Activated CD4-positive, alpha-beta T cell treated with anti-CD3 and anti-CD28 coated beads for 24 hours (primary cell): ENCODE measurements around the gene SELL.
"Not testable (repeated sequence)": the region's sequence is repeated elsewhere in the genome, so short reads cannot be mapped to it uniquely, and the experiment has no call there.

Experiments
- DNase-seq, 2 donors: peaks; one replicate each; pipeline ENCODE4 v3.0.0-alpha.2; 2020; ENCODE audit warnings: low read depth in 2 of 2

Gene SELL

GRCh38 chr1:169667699-169668596 is 43.5 kb downstream of the SELL start:
- DNase-seq, result not testable (repeated sequence)

DNA sequence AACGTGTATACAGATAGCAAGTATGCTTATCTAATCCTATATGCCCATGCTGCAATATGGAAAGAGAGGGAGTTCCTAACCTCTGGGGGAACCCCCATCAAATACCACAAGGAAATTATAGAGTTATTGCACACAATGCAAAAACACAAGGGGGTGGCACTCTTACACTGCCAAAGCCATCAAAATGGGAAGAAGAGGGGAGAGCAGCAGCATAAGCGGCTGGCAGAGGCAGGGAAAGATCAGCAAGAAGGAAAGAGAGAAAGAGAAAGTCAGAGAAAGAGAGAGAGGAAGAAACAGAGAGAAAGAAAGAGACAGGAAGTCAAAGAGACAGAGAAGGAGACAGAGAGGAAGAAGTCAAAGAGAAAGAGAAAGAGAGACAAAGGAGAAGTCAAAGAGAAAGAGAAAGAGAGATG is 44.2 kb downstream of the SELL start:
- not testable (repeated sequence) for DNase-seq

DNA sequence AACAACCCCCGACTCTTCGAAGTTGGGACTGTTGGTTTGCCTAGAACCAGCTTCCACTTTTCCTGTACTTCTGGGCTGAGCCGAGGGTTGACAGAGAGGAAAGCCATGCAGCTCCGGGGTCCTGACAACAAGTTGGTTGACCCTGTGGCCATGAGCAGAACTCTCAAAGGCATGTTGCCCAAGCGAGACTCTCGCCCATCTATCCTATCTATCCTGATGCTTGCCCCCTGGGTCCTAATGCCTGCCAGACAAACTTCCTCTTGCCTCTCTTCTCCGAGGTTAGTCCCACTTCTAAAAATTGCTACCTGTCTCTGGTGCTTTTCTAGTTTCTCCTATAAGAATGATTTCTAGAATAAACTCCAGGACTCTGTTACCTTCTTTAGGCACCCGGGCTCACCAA is 48.7 kb downstream of the SELL start:
- not testable (repeated sequence) for DNase-seq

- not testable (repeated sequence) for DNase-seq
Measured at GRCh38 chr1:169661066-169661465, 50.4 kb downstream of the SELL start.

- DNase-seq, result not testable (repeated sequence)
Measured at GRCh38 chr1:169658777-169659176, 52.6 kb downstream of the SELL start.

DNA sequence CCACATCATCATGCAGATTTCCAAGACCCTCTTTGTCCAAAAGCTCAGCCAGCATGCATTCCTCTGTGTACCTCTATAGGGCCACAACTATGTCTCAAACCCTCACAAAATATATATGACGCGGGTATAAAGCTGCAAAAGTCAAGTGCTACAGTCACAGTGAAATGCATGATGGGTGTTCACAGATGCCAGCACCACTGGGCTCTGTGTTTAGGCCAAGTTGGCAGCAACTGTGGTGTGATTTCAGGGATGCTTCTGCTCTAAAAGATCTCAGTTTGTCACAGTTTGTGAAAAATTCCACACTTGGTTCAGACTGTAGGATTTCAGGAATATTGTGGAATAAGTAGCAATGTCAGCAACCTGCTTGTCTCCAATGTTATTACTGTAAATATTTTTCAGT is 57.5 kb downstream of the SELL start:
- no peak for DNase-seq

GRCh38 chr1:169651035-169651434 is 60.4 kb downstream of the SELL start:
- DNase-seq, result no peak

- no peak for DNase-seq
Measured at GRCh38 chr1:169650551-169650950, 60.9 kb downstream of the SELL start.

GRCh38 chr1:169648709-169649108 is 62.7 kb downstream of the SELL start:
- DNase-seq, result no peak

DNA sequence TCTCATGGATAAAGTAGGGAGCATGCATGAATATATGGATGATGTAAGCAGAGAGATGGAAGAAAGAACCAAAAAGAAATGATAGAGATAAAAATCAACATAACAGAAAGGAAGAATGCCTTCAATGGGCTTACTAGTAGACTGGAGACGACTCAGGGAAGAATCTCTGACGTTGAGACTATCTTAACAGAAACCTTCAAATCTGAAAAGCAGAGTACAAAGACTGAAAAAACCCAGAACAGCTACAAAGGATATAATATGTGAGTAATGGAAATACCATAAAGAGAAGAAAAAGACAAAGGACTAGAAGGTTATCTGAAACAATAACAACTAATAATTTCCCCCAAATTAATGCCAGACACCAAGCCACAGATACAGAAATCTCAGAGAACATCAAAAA is 63.2 kb downstream of the SELL start:
- DNase-seq, result no peak

GRCh38 chr1:169647512-169647911 is 63.9 kb downstream of the SELL start:
- no peak for DNase-seq

GRCh38 chr1:169644297-169644696 is 67.1 kb downstream of the SELL start:
- no peak for DNase-seq
